GM21717 (cell line): ENCODE data around the gene SULT1A1.
"Not testable (repeated sequence)": the region's sequence is repeated elsewhere in the genome, so short reads cannot be mapped to it uniquely, and the experiment has no call there.

Source experiments
- ATAC-seq: cut with Tn5 transposase; IDR thresholded peaks from one replicate; pipeline ENCODE4 v1.9.1; 2021; ENCODE audit warnings: mild to moderate bottlenecking, moderate library complexity; ENCODE audit not compliant: unreplicated experiment

Gene SULT1A1

GRCh38 chr16:28608867-28609596 lies 812 bp downstream of the SULT1A1 start:
- ATAC-seq, result not testable (repeated sequence)

GRCh38 chr16:28608496-28608808 lies 1.4 kb downstream of the SULT1A1 start:
- not testable (repeated sequence) for ATAC-seq

GRCh38 chr16:28607681-28608495 lies 2.0 kb downstream of the SULT1A1 start:
- not testable (repeated sequence) for ATAC-seq

- ATAC-seq, result no peak
These were observed 2.7 kb downstream of the SULT1A1 start for GRCh38 chr16:28607116-28607623.

- ATAC-seq, result no peak
These were observed 3.3 kb downstream of the SULT1A1 start for GRCh38 chr16:28606291-28607115.

- no peak for ATAC-seq
These were observed 5.7 kb downstream of the SULT1A1 start for GRCh38 chr16:28604186-28604565.

GRCh38 chr16:28603381-28604185 lies 6.3 kb downstream of the SULT1A1 start:
- no peak for ATAC-seq

GRCh38 chr16:28602529-28602928 lies 7.3 kb downstream of the SULT1A1 start:
- no peak for ATAC-seq

GRCh38 chr16:28602062-28602461 lies 7.8 kb downstream of the SULT1A1 start:
- ATAC-seq, result not testable (repeated sequence)

- ATAC-seq, result not testable (repeated sequence)
These were observed 8.3 kb downstream of the SULT1A1 start for GRCh38 chr16:28601589-28601988.

- ATAC-seq, result not testable (repeated sequence)
These were observed 8.9 kb downstream of the SULT1A1 start for GRCh38 chr16:28600965-28601364.

GRCh38 chr16:28599377-28600285 lies 10.2 kb downstream of the SULT1A1 start:
- ATAC-seq, result not testable (repeated sequence)

GRCh38 chr16:28597692-28598261 lies 12.1 kb downstream of the SULT1A1 start:
- ATAC-seq, result no peak

GRCh38 chr16:28596840-28597691 lies 12.8 kb downstream of the SULT1A1 start, which contains the start of gene SULT1A2:
Gene SULT1A2 (minus strand): TSS chr16:28597050. CDS start chr16:28595930, 1,120 bp downstream.
- no peak for ATAC-seq

- no peak for ATAC-seq
These were observed 13.7 kb downstream of the SULT1A1 start for GRCh38 chr16:28596115-28596630.

GRCh38 chr16:28595451-28595850 lies 14.4 kb downstream of the SULT1A1 start:
- not testable (repeated sequence) for ATAC-seq

GRCh38 chr16:28592979-28593553 lies 16.8 kb downstream of the SULT1A1 start:
- no peak for ATAC-seq
